HEK293T (cell line): ENCODE results near the gene PRAMEF13.
"Not testable (repeated sequence)": the region's sequence is repeated elsewhere in the genome, so short reads cannot be mapped to it uniquely, and the experiment has no call there.

ENCODE experiments used
- ARNT ChIP-seq: fragments of 450-650 bp; IDR thresholded peaks from 2 replicates; pipeline ENCODE4 v1.6.1; 2017; ENCODE audit warnings: mild to moderate bottlenecking
- BHLHE40 ChIP-seq: fragments of 450-650 bp; IDR thresholded peaks from 2 replicates; pipeline ENCODE4 v1.6.1; 2016; ENCODE audit warnings: mild to moderate bottlenecking, moderate library complexity, borderline replicate concordance
- CTBP1 ChIP-seq: fragments of 450-650 bp; IDR thresholded peaks from 2 replicates; pipeline ENCODE4 v1.6.1; 2016; ENCODE audit warnings: borderline replicate concordance
- ELF4 ChIP-seq: fragments of 450-650 bp; IDR thresholded peaks from 2 replicates; pipeline ENCODE4 v1.6.1; 2017; ENCODE audit warnings: antibody characterized with exemption
- FOXA1 ChIP-seq: fragments of 450-650 bp; IDR thresholded peaks from 2 replicates; pipeline ENCODE4 v1.6.1; 2016; ENCODE audit warnings: mild to moderate bottlenecking
- FOXM1 ChIP-seq: fragments of 450-650 bp; IDR thresholded peaks from 2 replicates; pipeline ENCODE4 v1.6.1; 2017; ENCODE audit warnings: mild to moderate bottlenecking, borderline replicate concordance
- HDGF ChIP-seq: fragments of 450-650 bp; IDR thresholded peaks from 2 replicates; pipeline ENCODE4 v1.6.1; 2017; ENCODE audit warnings: antibody characterized with exemption, borderline replicate concordance
- PKNOX1 ChIP-seq: fragments of 450-650 bp; IDR thresholded peaks from 2 replicates; pipeline ENCODE4 v1.6.1; 2016
- SP1 ChIP-seq: fragments of 450-650 bp; IDR thresholded peaks from 2 replicates; pipeline ENCODE4 v1.6.1; 2017
- SUZ12 ChIP-seq: fragments of 450-650 bp; IDR thresholded peaks from 2 replicates; pipeline ENCODE4 v1.6.1; 2016; ENCODE audit warnings: mild to moderate bottlenecking

GRCh38 chr1:13208712-13209111 is 7.5 kb upstream of the PRAMEF13 start:
- TF ChIP-seq FOXM1, CTBP1, HDGF, BHLHE40, PKNOX1, SP1, ELF4, SUZ12, ARNT, FOXA1: not testable (repeated sequence)
